Nephron progenitor cell (in vitro differentiated cells): Measurements from ENCODE around the gene MYO18A.

Source experiments
- DNase-seq: peaks from one replicate; pipeline ENCODE4 v3.0.0; 2021
- H3K27ac Mint-ChIP-seq: 2 replicates; pipeline ENCODE4 v1.8.0; 2021; ENCODE audit warnings: mild to moderate bottlenecking, moderate library complexity, mixed read lengths
- H3K27me3 Mint-ChIP-seq: 2 replicates; pipeline ENCODE4 v1.8.0; 2021; ENCODE audit warnings: mild to moderate bottlenecking, low read depth, mixed read lengths; ENCODE audit not compliant: poor library complexity
- H3K36me3 Mint-ChIP-seq: 2 replicates; pipeline ENCODE4 v1.8.0; 2021; ENCODE audit warnings: low read depth, mixed read lengths
- H3K4me1 Mint-ChIP-seq: 2 replicates; pipeline ENCODE4 v1.8.0; 2021; ENCODE audit warnings: mixed read lengths
- H3K4me3 Mint-ChIP-seq: 2 replicates; pipeline ENCODE4 v1.8.0; 2021; ENCODE audit warnings: mild to moderate bottlenecking, moderate library complexity, mixed read lengths
- H3K9me3 Mint-ChIP-seq: 2 replicates; pipeline ENCODE4 v1.8.0; 2021; ENCODE audit warnings: mild to moderate bottlenecking, moderate library complexity, mixed read lengths
- TF ChIP-seq, protein P1 (sequence below): fragments of 200-600 bp; sonication (generic); IDR thresholded peaks from 2 replicates; pipeline ENCODE4 v1.5.0; 2021; ENCODE audit warnings: antibody characterized with exemption

Gene MYO18A

DNA sequence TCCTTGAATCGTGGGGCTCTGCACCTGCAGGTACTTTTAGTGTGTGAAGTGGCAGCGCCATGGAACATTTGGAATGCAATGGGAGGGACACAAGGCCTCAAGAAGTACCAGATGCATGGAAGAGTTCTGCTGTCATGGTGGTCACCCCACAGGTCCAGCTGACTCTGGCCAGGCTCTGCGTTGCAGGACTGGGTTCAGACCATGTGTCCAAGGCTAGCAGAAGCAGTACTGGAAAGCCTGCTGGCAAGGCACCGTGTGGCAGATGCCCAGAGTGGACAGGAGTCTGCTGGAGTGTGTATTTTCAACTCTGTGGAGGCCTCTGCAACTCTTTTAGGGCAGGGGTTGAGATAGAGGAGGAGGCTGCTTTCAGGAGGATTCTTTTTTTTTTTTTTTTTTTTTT, 135.2 kb downstream of the MYO18A start:
- H3K27ac Mint-ChIP-seq: no peak overlapping the region
- no peaks in the 10 kb centered on the region for H3K9me3 Mint-ChIP-seq
- H3K27me3 Mint-ChIP-seq: peaks cover 36% of the 10 kb centered on the region
- peaks cover 49% of the 10 kb centered on the region for H3K4me1 Mint-ChIP-seq
- no peak overlapping the region for H3K4me3 Mint-ChIP-seq
- TF ChIP-seq, protein P1, sequence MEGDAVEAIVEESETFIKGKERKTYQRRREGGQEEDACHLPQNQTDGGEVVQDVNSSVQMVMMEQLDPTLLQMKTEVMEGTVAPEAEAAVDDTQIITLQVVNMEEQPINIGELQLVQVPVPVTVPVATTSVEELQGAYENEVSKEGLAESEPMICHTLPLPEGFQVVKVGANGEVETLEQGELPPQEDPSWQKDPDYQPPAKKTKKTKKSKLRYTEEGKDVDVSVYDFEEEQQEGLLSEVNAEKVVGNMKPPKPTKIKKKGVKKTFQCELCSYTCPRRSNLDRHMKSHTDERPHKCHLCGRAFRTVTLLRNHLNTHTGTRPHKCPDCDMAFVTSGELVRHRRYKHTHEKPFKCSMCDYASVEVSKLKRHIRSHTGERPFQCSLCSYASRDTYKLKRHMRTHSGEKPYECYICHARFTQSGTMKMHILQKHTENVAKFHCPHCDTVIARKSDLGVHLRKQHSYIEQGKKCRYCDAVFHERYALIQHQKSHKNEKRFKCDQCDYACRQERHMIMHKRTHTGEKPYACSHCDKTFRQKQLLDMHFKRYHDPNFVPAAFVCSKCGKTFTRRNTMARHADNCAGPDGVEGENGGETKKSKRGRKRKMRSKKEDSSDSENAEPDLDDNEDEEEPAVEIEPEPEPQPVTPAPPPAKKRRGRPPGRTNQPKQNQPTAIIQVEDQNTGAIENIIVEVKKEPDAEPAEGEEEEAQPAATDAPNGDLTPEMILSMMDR: no peak
- DNase-seq: no peak
- no peaks in the 10 kb centered on the region for H3K36me3 Mint-ChIP-seq

- Mint-ChIP-seq H3K36me3 (no peaks in the 10 kb centered on the region), H3K27ac (no peak overlapping the region), H3K4me1 (peaks cover 36% of the 10 kb centered on the region), H3K4me3 (no peak overlapping the region), H3K9me3 (no peaks in the 10 kb centered on the region), H3K27me3 (peaks cover 26% of the 10 kb centered on the region)
- TF ChIP-seq, protein P1: no peak
- no peak for DNase-seq
Observed at GRCh38 chr17:29043539-29044145, 136.6 kb downstream of the MYO18A start.

- H3K4me3 Mint-ChIP-seq: no peak within 1 kb of the TSS
- DNase-seq: no peak
- H3K36me3 Mint-ChIP-seq: no peaks in the 10 kb centered on the region
- H3K4me1 Mint-ChIP-seq: peaks cover 29% of the 10 kb centered on the region
- peaks cover 24% of the 10 kb centered on the region for H3K27me3 Mint-ChIP-seq
- TF ChIP-seq, protein P1: no peak
- no peaks in the 10 kb centered on the region for H3K9me3 Mint-ChIP-seq
- H3K27ac Mint-ChIP-seq: peak within 1 kb of the TSS; percentile 44
Observed at GRCh38 chr17:29042679-29043538, 137.3 kb downstream of the MYO18A start, which contains the start of gene PIPOX. Gene PIPOX, plus strand, starts transcription at chr17:29043141. Its CDS starts 85 bp downstream, at chr17:29043226.

DNA sequence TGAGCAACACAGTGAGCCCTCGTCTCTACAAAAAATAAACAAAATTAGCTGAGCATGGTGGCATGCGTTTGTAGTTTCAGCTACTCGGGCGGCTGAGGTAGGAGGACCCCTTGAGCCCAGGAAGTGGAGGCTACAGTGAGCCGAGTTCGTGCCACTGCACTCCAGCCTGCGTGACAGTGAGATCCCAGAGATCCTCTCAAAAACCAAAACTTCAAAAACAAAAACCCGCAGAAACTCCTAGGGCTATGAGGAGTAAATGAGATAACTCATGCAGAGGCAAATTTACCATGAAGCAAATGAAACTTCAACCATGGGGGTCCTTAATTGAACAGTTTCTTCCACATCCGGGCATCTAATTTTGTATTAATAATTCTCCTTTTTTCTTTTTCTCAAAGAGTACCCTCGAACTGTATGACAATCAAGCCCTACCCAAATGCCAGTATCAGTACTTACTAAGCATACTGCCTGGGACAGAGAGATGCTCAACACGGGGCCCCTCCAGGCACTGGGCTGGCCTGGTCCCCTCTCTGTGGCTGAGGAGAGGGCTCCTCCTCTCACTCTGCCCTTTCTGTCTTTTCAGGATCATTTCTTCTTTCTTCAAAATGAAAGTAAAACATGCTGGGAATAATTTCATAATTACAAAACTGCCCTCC, 138.0 kb downstream of the MYO18A start:
- H3K4me1 Mint-ChIP-seq: peaks cover 29% of the 10 kb centered on the region
- TF ChIP-seq, protein P1: no peak
- H3K4me3 Mint-ChIP-seq: no peak overlapping the region
- peaks cover 24% of the 10 kb centered on the region for H3K27me3 Mint-ChIP-seq
- no peaks in the 10 kb centered on the region for H3K9me3 Mint-ChIP-seq
- H3K27ac Mint-ChIP-seq: peak overlapping the region; percentile 44
- H3K36me3 Mint-ChIP-seq: no peaks in the 10 kb centered on the region
- no peak for DNase-seq

DNA sequence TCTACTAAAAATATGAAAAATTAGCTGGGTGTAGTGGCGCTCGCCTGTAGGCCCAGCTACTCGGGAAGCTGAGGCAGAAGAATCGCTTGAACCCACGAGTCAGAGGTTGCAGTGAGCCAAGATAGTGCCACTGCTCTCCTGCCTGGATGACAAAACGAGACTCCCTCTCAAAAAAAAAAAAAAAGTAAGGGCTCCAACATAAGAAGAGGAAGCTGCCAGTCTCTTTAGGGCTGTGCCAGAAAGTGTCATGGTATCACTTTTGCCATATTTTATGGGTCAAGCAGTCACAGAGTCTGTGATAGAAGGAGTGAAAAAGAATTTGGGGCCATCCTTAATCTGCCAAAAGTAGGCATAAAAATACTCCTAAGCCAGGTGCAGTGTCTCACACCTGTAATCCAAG, 138.6 kb downstream of the MYO18A start:
- Mint-ChIP-seq H3K4me3 (no peak overlapping the region), H3K27me3 (peaks cover 24% of the 10 kb centered on the region), H3K36me3 (no peaks in the 10 kb centered on the region), H3K27ac (no peak overlapping the region), H3K9me3 (no peaks in the 10 kb centered on the region), H3K4me1 (peaks cover 29% of the 10 kb centered on the region)
- no peak for DNase-seq
- TF ChIP-seq, protein P1: no peak
